ENCODE data around the gene PTGS2. TPM values are rescaled to one million over a fixed set of nuclear protein-coding genes. Genes with fewer than 3 reads are reported as not detected.

Gene PTGS2
- total RNA-seq, 1 experiment from 2014 or later = 0.20 TPM

DNA sequence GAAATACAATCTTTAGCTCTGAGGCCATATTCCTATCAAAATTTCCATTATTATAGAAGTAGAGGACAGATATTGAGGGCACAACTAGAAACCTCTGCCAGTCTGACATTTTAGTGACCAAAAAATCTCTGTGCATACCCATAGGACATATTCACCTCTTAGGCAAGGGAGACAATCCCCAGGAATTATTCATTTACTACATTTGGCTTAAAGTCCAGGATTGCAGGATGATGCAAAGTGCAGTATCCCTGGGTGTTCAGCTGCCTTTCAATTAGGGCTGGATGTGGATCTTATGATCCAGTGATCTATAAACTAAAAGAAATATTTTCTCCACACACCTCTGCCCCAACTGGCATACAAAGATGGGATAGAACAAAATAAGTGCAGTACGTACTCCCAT is 50.9 kb downstream of the PTGS2 start:
- Mint-ChIP-seq H3K27me3 (ENCODE audit: low read depth) (no peaks in the 10 kb centered on the region), H3K36me3 (no peaks in the 10 kb centered on the region), H3K4me1 (peaks cover 10% of the 10 kb centered on the region), H3K27ac (no peak overlapping the region), H3K9me3 (no peaks in the 10 kb centered on the region), H3K4me3 (no peak overlapping the region)
- CTCF ChIA-PET = no interaction called here
- ATAC-seq (no peak), DNase-seq (ENCODE audit: low spot score) (no peak)
- TF ChIP-seq, protein P1, sequence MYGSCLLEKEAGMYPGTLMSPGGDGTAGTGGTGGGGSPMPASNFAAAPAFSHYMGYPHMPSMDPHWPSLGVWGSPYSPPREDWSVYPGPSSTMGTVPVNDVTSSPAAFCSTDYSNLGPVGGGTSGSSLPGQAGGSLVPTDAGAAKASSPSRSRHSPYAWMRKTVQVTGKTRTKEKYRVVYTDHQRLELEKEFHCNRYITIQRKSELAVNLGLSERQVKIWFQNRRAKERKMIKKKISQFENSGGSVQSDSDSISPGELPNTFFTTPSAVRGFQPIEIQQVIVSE (CRISPR knock-in tag; IDR thresholded peaks at IDR 0.05; ENCODE audit: borderline replicate concordance) = no peak
- TF ChIP-seq, protein P2, sequence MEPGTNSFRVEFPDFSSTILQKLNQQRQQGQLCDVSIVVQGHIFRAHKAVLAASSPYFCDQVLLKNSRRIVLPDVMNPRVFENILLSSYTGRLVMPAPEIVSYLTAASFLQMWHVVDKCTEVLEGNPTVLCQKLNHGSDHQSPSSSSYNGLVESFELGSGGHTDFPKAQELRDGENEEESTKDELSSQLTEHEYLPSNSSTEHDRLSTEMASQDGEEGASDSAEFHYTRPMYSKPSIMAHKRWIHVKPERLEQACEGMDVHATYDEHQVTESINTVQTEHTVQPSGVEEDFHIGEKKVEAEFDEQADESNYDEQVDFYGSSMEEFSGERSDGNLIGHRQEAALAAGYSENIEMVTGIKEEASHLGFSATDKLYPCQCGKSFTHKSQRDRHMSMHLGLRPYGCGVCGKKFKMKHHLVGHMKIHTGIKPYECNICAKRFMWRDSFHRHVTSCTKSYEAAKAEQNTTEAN (CRISPR knock-in tag; IDR thresholded peaks at IDR 0.05) = no peak
- no peak for TF ChIP-seq JAZF1 (CRISPR knock-in tag; IDR thresholded peaks at IDR 0.05)
- no peak for TF ChIP-seq MYBL2 (CRISPR knock-in tag; IDR thresholded peaks at IDR 0.05)
- TF ChIP-seq, protein P3, sequence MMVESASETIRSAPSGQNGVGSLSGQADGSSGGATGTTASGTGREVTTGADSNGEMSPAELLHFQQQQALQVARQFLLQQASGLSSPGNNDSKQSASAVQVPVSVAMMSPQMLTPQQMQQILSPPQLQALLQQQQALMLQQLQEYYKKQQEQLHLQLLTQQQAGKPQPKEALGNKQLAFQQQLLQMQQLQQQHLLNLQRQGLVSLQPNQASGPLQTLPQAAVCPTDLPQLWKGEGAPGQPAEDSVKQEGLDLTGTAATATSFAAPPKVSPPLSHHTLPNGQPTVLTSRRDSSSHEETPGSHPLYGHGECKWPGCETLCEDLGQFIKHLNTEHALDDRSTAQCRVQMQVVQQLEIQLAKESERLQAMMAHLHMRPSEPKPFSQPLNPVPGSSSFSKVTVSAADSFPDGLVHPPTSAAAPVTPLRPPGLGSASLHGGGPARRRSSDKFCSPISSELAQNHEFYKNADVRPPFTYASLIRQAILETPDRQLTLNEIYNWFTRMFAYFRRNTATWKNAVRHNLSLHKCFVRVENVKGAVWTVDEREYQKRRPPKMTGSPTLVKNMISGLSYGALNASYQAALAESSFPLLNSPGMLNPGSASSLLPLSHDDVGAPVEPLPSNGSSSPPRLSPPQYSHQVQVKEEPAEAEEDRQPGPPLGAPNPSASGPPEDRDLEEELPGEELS (CRISPR knock-in tag; IDR thresholded peaks at IDR 0.05) = no peak
- TF ChIP-seq, protein P4, sequence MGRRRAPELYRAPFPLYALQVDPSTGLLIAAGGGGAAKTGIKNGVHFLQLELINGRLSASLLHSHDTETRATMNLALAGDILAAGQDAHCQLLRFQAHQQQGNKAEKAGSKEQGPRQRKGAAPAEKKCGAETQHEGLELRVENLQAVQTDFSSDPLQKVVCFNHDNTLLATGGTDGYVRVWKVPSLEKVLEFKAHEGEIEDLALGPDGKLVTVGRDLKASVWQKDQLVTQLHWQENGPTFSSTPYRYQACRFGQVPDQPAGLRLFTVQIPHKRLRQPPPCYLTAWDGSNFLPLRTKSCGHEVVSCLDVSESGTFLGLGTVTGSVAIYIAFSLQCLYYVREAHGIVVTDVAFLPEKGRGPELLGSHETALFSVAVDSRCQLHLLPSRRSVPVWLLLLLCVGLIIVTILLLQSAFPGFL (CRISPR knock-in tag; IDR thresholded peaks at IDR 0.05; ENCODE audit: borderline replicate concordance) = no peak
- TF ChIP-seq ELF4 (CRISPR knock-in tag; IDR thresholded peaks at IDR 0.05; ENCODE audit: low read depth) = no peak
- TF ChIP-seq, protein P5, sequence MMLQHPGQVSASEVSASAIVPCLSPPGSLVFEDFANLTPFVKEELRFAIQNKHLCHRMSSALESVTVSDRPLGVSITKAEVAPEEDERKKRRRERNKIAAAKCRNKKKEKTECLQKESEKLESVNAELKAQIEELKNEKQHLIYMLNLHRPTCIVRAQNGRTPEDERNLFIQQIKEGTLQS (CRISPR knock-in tag; conservative IDR thresholded peaks at IDR 0.05) = no peak
- no peak for TF ChIP-seq SOX15 (CRISPR knock-in tag; IDR thresholded peaks at IDR 0.05)
- TF ChIP-seq GABPB1 (CRISPR knock-in tag; IDR thresholded peaks at IDR 0.05) = no peak
- TF ChIP-seq ZNF423 (CRISPR knock-in tag; IDR thresholded peaks at IDR 0.05) = no peak
- POLR2A ChIA-PET = no interaction called here

DNA sequence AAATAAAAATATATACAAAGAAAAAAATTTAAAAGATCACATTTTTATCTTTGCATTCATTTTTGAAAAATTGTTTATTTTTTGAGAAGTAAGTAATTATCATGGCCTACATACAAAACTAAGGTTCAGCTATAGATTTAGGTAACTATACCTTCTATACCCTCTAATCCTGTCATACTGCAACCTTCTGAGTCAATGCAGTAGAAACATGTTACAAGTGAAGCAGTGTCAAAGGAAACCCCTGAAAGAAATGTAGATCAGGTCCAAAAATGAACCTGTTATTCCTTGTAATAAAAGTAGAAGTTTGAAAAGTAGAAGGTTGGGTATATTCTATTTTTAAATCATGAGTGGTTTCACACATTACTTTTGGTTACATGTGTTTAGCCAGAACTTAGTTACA is 51.3 kb downstream of the PTGS2 start:
- H3K36me3 Mint-ChIP-seq = no peaks in the 10 kb centered on the region
- H3K27ac Mint-ChIP-seq = no peak overlapping the region
- POLR2A ChIA-PET = no interaction called here
- H3K27me3 Mint-ChIP-seq (ENCODE audit: low read depth) = no peaks in the 10 kb centered on the region
- H3K4me3 Mint-ChIP-seq = no peak overlapping the region
- peaks cover 9% of the 10 kb centered on the region for H3K4me1 Mint-ChIP-seq
- DNase-seq (ENCODE audit: low spot score) (no peak), ATAC-seq (no peak)
- CTCF ChIA-PET = no interaction called here
- no peaks in the 10 kb centered on the region for H3K9me3 Mint-ChIP-seq
- TF ChIP-seq, protein P6, sequence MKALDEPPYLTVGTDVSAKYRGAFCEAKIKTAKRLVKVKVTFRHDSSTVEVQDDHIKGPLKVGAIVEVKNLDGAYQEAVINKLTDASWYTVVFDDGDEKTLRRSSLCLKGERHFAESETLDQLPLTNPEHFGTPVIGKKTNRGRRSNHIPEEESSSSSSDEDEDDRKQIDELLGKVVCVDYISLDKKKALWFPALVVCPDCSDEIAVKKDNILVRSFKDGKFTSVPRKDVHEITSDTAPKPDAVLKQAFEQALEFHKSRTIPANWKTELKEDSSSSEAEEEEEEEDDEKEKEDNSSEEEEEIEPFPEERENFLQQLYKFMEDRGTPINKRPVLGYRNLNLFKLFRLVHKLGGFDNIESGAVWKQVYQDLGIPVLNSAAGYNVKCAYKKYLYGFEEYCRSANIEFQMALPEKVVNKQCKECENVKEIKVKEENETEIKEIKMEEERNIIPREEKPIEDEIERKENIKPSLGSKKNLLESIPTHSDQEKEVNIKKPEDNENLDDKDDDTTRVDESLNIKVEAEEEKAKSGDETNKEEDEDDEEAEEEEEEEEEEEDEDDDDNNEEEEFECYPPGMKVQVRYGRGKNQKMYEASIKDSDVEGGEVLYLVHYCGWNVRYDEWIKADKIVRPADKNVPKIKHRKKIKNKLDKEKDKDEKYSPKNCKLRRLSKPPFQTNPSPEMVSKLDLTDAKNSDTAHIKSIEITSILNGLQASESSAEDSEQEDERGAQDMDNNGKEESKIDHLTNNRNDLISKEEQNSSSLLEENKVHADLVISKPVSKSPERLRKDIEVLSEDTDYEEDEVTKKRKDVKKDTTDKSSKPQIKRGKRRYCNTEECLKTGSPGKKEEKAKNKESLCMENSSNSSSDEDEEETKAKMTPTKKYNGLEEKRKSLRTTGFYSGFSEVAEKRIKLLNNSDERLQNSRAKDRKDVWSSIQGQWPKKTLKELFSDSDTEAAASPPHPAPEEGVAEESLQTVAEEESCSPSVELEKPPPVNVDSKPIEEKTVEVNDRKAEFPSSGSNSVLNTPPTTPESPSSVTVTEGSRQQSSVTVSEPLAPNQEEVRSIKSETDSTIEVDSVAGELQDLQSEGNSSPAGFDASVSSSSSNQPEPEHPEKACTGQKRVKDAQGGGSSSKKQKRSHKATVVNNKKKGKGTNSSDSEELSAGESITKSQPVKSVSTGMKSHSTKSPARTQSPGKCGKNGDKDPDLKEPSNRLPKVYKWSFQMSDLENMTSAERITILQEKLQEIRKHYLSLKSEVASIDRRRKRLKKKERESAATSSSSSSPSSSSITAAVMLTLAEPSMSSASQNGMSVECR (CRISPR knock-in tag; IDR thresholded peaks at IDR 0.05; ENCODE audit: borderline replicate concordance) = no peak
- no peak for TF ChIP-seq TP53 (CRISPR knock-in tag; IDR thresholded peaks at IDR 0.05)

Measured in WTC11 (cell line).